Neural cell (in vitro differentiated cells): ENCODE measurements around the gene TMEM255B. TPM values are rescaled to one million over a fixed set of nuclear protein-coding genes. Genes with fewer than 3 reads are reported as not detected.

Source experiments
- H2AFZ ChIP-seq: fragments of 200-600, 300-800 bp; sonication (generic), shearing (Covaris generic); 2 replicates; pipeline ENCODE4 v1.6.0; 2014; ENCODE audit warnings: low read depth, mild to moderate bottlenecking, antibody characterized with exemption, low read length, moderate library complexity
- H3F3A ChIP-seq: fragments of 200-600 bp; shearing (Covaris generic); 2 replicates; pipeline ENCODE4 v1.6.1; 2016; ENCODE audit warnings: mild to moderate bottlenecking, moderate library complexity, mixed read lengths, antibody characterized with exemption, low read length; ENCODE audit not compliant: insufficient read depth, poor library complexity, severe bottlenecking
- H3K27ac ChIP-seq: fragments of 200-600, 300-800 bp; sonication (generic), shearing (Covaris generic); 2 replicates; pipeline ENCODE4 v1.5.1; 2014; ENCODE audit warnings: mild to moderate bottlenecking, low read length, moderate library complexity
- H3K27me3 ChIP-seq: fragments of 300-800, 200-600 bp; sonication (generic), shearing (Covaris generic); 2 replicates; pipeline ENCODE4 v1.6.0; 2014; ENCODE audit warnings: mild to moderate bottlenecking, low read depth, low read length, moderate library complexity; ENCODE audit not compliant: insufficient read depth
- H3K36me3 ChIP-seq: fragments of 300-800, 200-600 bp; sonication (generic), shearing (Covaris generic); 2 replicates; pipeline ENCODE4 v1.5.1; 2014; ENCODE audit warnings: mild to moderate bottlenecking, antibody characterized with exemption, low read length, moderate library complexity; ENCODE audit not compliant: insufficient read depth
- H3K4me2 ChIP-seq: fragments of 300-800, 200-600 bp; sonication (generic), shearing (Covaris generic); 2 replicates; pipeline ENCODE4 v1.6.0; 2014; ENCODE audit warnings: mild to moderate bottlenecking, low read length
- H3K4me3 ChIP-seq: fragments of 300-800, 200-600 bp; sonication (generic), shearing (Covaris generic); 2 replicates; pipeline ENCODE4 v1.5.1; 2014; ENCODE audit warnings: mild to moderate bottlenecking, low read length, moderate library complexity
- H3K79me2 ChIP-seq: fragments of 200-600 bp; shearing (Covaris generic); replicated peaks from 2 replicates; pipeline ENCODE4 v1.6.0; 2014; ENCODE audit warnings: mild to moderate bottlenecking, low read length, moderate library complexity; ENCODE audit not compliant: insufficient read depth
- H3K9ac ChIP-seq: fragments of 300-800, 200-600 bp; sonication (generic), shearing (Covaris generic); 2 replicates; pipeline ENCODE4 v1.6.1; 2016; ENCODE audit warnings: mild to moderate bottlenecking, low read length, mixed read lengths
- H3K9me2 ChIP-seq: fragments of 200-600 bp; shearing (Covaris generic); 2 replicates; pipeline ENCODE4 v1.6.1; 2016; ENCODE audit warnings: mild to moderate bottlenecking, low read length, mixed read lengths; ENCODE audit not compliant: insufficient read depth
- H3K9me3 ChIP-seq: fragments of 200-600, 300-800 bp; sonication (generic), shearing (Covaris generic); 2 replicates; pipeline ENCODE4 v1.6.1; 2016; ENCODE audit warnings: mild to moderate bottlenecking, mixed run types, low read length, moderate library complexity, mixed read lengths
- H4K20me1 ChIP-seq: fragments of 200-600 bp; shearing (Covaris generic); 2 replicates; pipeline ENCODE4 v1.6.1; 2016; ENCODE audit warnings: mild to moderate bottlenecking, mixed run types; ENCODE audit not compliant: insufficient read depth
- CTCF ChIP-seq: fragments of 450-650 bp; IDR thresholded peaks from 2 replicates; pipeline ENCODE4 v1.5.1; 2014; ENCODE audit warnings: antibody characterized with exemption, mild to moderate bottlenecking, moderate library complexity; ENCODE audit not compliant: poor library complexity, severe bottlenecking
- EP300 ChIP-seq: fragments of 450-650 bp; conservative IDR thresholded peaks from 2 replicates; pipeline ENCODE4 v1.6.1; 2014; ENCODE audit warnings: antibody characterized with exemption, mild to moderate bottlenecking, moderate library complexity; ENCODE audit not compliant: poor library complexity, severe bottlenecking
- EZH2 ChIP-seq: fragments of 200-600, 300-800 bp; shearing (Covaris generic), sonication (generic); IDR thresholded peaks from 2 replicates; pipeline ENCODE4 v1.6.1; 2014; ENCODE audit warnings: antibody characterized with exemption, low read length, borderline replicate concordance, mild to moderate bottlenecking; ENCODE audit not compliant: insufficient read depth, poor library complexity, severe bottlenecking
- MXI1 ChIP-seq: fragments of 450-650 bp; conservative IDR thresholded peaks from 2 replicates; pipeline ENCODE4 v1.6.1; 2014; ENCODE audit warnings: antibody characterized with exemption, mild to moderate bottlenecking; ENCODE audit not compliant: poor library complexity, severe bottlenecking
- POLR2AphosphoS5 ChIP-seq: IDR thresholded peaks from 2 replicates; pipeline ENCODE4 v1.6.1; 2012
- RAD21 ChIP-seq: fragments of 450-650 bp; conservative IDR thresholded peaks from 2 replicates; pipeline ENCODE4 v1.6.1; 2014; ENCODE audit warnings: antibody characterized with exemption, mild to moderate bottlenecking, moderate library complexity
- SMC3 ChIP-seq: fragments of 450-650 bp; conservative IDR thresholded peaks from 2 replicates; pipeline ENCODE4 v1.6.1; 2014; ENCODE audit warnings: antibody characterized with exemption, mild to moderate bottlenecking, moderate library complexity; ENCODE audit not compliant: poor library complexity
- TAF1 ChIP-seq: IDR thresholded peaks from 2 replicates; pipeline ENCODE4 v1.6.1; 2012; ENCODE audit warnings: low read depth
- polyA plus RNA-seq: library from polyadenylated mRNA; depleted of rRNA; stranded (reverse); fragments of >200 nt; gene quantifications from 2 replicates; pipeline ENCODE4 v1.2.3, GENCODE V29; 2014
- TF ChIP-seq, protein P1 (sequence below): IDR thresholded peaks from 2 replicates; pipeline ENCODE4 v1.6.1; 2012; ENCODE audit warnings: borderline replicate concordance

Gene TMEM255B
- polyA plus RNA-seq, 1 donor from 2014 or later, result not detected

DNA sequence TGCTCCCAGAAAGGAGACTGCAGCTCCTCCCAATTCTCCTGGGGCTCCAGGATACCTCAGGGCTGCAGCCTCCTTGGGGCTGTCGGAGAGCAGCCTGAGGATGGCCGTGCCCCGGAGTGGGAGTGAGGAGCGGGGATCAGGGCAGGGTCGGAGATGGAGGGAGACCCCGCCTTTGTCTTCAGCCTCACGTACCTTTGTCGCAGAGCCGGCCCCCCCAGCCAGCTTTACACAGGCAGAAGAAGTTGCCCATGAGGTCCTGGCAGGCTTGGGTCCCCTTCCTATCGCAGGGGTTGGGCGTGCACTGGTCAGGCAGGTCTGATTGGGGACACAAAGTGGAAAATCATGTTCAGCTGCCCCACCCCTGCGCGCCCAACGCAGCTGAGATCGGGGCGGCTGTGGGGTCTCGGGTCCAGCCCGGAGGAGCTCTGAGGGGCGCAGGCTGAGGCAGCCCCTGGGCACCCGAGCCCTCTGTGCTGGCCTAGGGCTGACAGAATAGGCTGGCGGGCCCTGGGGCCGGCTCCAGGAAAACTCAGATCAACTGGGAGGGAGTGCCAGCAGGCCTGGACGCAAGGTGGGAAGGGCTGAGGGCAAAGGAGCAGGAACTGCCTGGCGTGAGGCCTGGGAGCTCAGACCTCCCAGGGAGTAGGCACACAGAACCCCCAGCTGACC, 80.6 kb downstream of the TMEM255B start:
- Histone ChIP-seq H4K20me1 (no peaks in the 10 kb centered on the region), H3F3A (no peaks in the 10 kb centered on the region), H2AFZ (no peak overlapping the region), H3K27me3 (no peaks in the 10 kb centered on the region), H3K9ac (no peak overlapping the region), H3K4me3 (no peak overlapping the region), H3K79me2 (no peaks in the 10 kb centered on the region), H3K4me2 (no peak overlapping the region), H3K27ac (no peak overlapping the region), H3K9me3 (no peaks in the 10 kb centered on the region), H3K9me2 (no peaks in the 10 kb centered on the region), H3K36me3 (no peaks in the 10 kb centered on the region)
- TF ChIP-seq RAD21, result no peak
- no peak for TF ChIP-seq EP300
- no peak for TF ChIP-seq SMC3
- no peak for TF ChIP-seq TAF1
- TF ChIP-seq POLR2AphosphoS5, result no peak
- TF ChIP-seq, protein P1, sequence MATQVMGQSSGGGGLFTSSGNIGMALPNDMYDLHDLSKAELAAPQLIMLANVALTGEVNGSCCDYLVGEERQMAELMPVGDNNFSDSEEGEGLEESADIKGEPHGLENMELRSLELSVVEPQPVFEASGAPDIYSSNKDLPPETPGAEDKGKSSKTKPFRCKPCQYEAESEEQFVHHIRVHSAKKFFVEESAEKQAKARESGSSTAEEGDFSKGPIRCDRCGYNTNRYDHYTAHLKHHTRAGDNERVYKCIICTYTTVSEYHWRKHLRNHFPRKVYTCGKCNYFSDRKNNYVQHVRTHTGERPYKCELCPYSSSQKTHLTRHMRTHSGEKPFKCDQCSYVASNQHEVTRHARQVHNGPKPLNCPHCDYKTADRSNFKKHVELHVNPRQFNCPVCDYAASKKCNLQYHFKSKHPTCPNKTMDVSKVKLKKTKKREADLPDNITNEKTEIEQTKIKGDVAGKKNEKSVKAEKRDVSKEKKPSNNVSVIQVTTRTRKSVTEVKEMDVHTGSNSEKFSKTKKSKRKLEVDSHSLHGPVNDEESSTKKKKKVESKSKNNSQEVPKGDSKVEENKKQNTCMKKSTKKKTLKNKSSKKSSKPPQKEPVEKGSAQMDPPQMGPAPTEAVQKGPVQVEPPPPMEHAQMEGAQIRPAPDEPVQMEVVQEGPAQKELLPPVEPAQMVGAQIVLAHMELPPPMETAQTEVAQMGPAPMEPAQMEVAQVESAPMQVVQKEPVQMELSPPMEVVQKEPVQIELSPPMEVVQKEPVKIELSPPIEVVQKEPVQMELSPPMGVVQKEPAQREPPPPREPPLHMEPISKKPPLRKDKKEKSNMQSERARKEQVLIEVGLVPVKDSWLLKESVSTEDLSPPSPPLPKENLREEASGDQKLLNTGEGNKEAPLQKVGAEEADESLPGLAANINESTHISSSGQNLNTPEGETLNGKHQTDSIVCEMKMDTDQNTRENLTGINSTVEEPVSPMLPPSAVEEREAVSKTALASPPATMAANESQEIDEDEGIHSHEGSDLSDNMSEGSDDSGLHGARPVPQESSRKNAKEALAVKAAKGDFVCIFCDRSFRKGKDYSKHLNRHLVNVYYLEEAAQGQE, result no peak
- TF ChIP-seq MXI1, result no peak
- TF ChIP-seq EZH2, result no peak
- no peak for TF ChIP-seq CTCF

- H3K9me3 ChIP-seq, result no peaks in the 10 kb centered on the region
- H3K36me3 ChIP-seq, result no peaks in the 10 kb centered on the region
- H3K4me3 ChIP-seq, result no peak overlapping the region
- TF ChIP-seq SMC3 (no peak), POLR2AphosphoS5 (no peak), EZH2 (no peak), MXI1 (no peak), RAD21 (no peak), TAF1 (no peak), EP300 (no peak), CTCF (no peak)
- TF ChIP-seq, protein P1, result no peak
- no peak overlapping the region for H3K9ac ChIP-seq
- no peaks in the 10 kb centered on the region for H3F3A ChIP-seq
- H3K27me3 ChIP-seq, result no peaks in the 10 kb centered on the region
- H3K4me2 ChIP-seq, result no peak overlapping the region
- H2AFZ ChIP-seq, result no peak overlapping the region
- H4K20me1 ChIP-seq, result no peaks in the 10 kb centered on the region
- H3K27ac ChIP-seq, result no peak overlapping the region
- no peaks in the 10 kb centered on the region for H3K9me2 ChIP-seq
- no peaks in the 10 kb centered on the region for H3K79me2 ChIP-seq
These were observed 81.7 kb downstream of the TMEM255B start for GRCh38 chr13:113840541-113841352.
